A375 (cell line): ENCODE measurements around the gene L3MBTL4. TPM values are rescaled to one million over a fixed set of nuclear protein-coding genes. Genes with fewer than 3 reads are reported as not detected.

Source experiments
- small RNA-seq: library from RNA; depleted of rRNA; stranded (forward); fragments of <200 nt; gene quantifications from one replicate; pipeline ENCODE3, GENCODE V24; 2014
- total RNA-seq: library from RNA; depleted of rRNA; stranded (reverse); fragments of >200 nt; shearing (Covaris generic); gene quantifications from 2 replicates; pipeline ENCODE4 v1.2.3, GENCODE V29; 2014; rRNA removed

Gene L3MBTL4
- total RNA-seq: 0.27 and 0.72 TPM in 2 replicates

GRCh38 chr18:6414723-6415417 lies at the start of gene L3MBTL4:
Gene L3MBTL4 (minus strand): TSS chr18:6414911. CDS start chr18:6311625, 103,286 bp downstream.

Small RNAs within 50 kb of the gene (small RNA-seq; reads per million reads assigned to genes)
- gene RNU5F-3P (1.1 reads per million, percentile 57 among the genes with 10 or more reads in this experiment), gene RNU6-349P (not detected)
